Testis (tissue), 2 donors: Measurements from ENCODE around the gene CD300C.

ENCODE experiments used
- POLR2A ChIP-seq: fragments of 450-650 bp; IDR thresholded peaks from one replicate; pipeline ENCODE4 v1.6.1; 2017; ENCODE audit warnings: antibody characterized with exemption, mild to moderate bottlenecking, moderate library complexity
- TF ChIP-seq, protein P1 (sequence below), 3 experiments: fragments of 450-650 bp in 2 of 3; fragments of 200-600 bp in 1 of 3; sonication (generic) in 1 of 3; IDR thresholded peaks; one replicate each; pipeline ENCODE4 v1.5.1; 2016 to 2019; ENCODE audit warnings: antibody characterized with exemption in 3 of 3, mild to moderate bottlenecking in 2 of 3, moderate library complexity in 1 of 3

DNA sequence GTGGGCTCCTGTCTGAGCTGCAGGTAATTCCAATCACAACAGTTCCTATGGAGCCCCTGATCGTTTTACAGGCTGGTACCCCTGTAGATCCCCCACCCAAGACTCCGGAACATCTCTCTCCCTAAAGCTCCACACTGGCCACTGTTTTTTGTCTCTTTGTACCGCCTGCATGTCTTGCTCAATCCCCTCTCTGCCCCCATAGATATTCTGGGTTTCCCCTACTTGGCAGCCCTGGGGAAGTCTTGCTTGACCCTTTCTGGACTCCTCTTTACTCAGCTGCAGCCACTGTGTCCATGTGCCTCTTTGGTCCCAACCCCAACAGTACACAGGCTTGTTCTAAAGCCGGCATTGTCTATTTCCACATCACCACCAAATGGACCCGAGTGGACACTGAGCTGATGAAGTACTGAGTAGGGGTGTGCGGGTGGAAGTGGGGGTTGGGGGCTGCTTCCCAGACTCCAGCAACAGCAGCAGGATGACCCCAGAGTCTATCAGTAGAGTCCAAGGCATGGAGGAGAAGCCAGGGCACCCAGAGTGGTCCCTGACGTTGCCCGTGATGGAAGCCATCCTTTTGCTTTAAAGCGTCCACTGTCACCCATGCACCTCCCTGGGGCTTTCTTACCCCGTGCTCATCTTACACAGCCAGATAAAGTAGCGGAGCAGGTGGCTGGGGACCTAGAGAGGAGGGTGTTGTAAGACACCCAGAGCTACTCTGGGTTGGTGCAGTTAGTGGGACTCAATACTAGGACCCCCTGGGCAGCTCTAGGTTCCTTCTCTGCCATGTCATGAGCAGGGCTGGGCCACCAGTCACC is 21.1 kb downstream of the CD300C start:
- TF ChIP-seq, protein P1, sequence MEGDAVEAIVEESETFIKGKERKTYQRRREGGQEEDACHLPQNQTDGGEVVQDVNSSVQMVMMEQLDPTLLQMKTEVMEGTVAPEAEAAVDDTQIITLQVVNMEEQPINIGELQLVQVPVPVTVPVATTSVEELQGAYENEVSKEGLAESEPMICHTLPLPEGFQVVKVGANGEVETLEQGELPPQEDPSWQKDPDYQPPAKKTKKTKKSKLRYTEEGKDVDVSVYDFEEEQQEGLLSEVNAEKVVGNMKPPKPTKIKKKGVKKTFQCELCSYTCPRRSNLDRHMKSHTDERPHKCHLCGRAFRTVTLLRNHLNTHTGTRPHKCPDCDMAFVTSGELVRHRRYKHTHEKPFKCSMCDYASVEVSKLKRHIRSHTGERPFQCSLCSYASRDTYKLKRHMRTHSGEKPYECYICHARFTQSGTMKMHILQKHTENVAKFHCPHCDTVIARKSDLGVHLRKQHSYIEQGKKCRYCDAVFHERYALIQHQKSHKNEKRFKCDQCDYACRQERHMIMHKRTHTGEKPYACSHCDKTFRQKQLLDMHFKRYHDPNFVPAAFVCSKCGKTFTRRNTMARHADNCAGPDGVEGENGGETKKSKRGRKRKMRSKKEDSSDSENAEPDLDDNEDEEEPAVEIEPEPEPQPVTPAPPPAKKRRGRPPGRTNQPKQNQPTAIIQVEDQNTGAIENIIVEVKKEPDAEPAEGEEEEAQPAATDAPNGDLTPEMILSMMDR (IDR thresholded peaks at IDR 0.05), result no peak
- TF ChIP-seq POLR2A, result no peak
